ENCODE data around the gene NFE2L1.
"Not testable (repeated sequence)": the region's sequence is repeated elsewhere in the genome, so short reads cannot be mapped to it uniquely, and the experiment has no call there.

- not testable (repeated sequence) for TF ChIP-seq POLR2AphosphoS5, POLR2A (IDR thresholded peaks at IDR 0.05; ENCODE audit: low read depth, low read length)
These were observed 29.0 kb downstream of the NFE2L1 start for GRCh38 chr17:48077152-48077551.
